AG04449 (cell line): ENCODE data around the gene C5orf58.

Source experiments
- CTCF ChIA-PET: fragments of 350-600 bp; formaldehyde crosslinking; extraction: SDS; loops from one replicate; lab custom pipeline; 2021; ENCODE audit warnings: antibody characterized with exemption; lab: Yijun Ruan, JAX
- POLR2A ChIA-PET: fragments of 400-600, 350-600 bp; formaldehyde crosslinking; extraction: SDS; loops from one replicate; lab custom pipeline; 2020; ENCODE audit warnings: antibody characterized with exemption, inconsistent platforms; lab: Yijun Ruan, JAX
- DNase-seq: peaks from one replicate; pipeline ENCODE4 v3.0.0-alpha.2; 2010; ENCODE audit warnings: low read depth, low spot score
- H3K4me3 ChIP-seq: 2 replicates; pipeline ENCODE4 v1.5.1; 2011; ENCODE audit warnings: low read depth, mild to moderate bottlenecking, control low read depth, low read length
- CTCF ChIP-seq: IDR thresholded peaks from one replicate; pipeline ENCODE4 v1.5.1; 2011; ENCODE audit warnings: mild to moderate bottlenecking, moderate library complexity, low read length, control low read depth, inconsistent platforms; ENCODE audit not compliant: insufficient read depth; ENCODE audit errors: missing control alignments

Gene C5orf58

GRCh38 chr5:170270293-170271069, 37.7 kb downstream of the C5orf58 start:
- CTCF ChIA-PET, result interaction anchor here (0.6 to 1.0 kb wide), 2 partner anchors 12 to 61 kb away, joined by 3 to 4 read pairs; no protein-coding TSS in a partner anchor
- POLR2A ChIA-PET, result no interaction called here
- TF ChIP-seq CTCF, result no peak
- DNase-seq, result no peak
- H3K4me3 ChIP-seq, result no peak overlapping the region

- CTCF ChIA-PET, result no interaction called here
- no peak for DNase-seq
- no peak overlapping the region for H3K4me3 ChIP-seq
- POLR2A ChIA-PET, result no interaction called here
- no peak for TF ChIP-seq CTCF
Observed at GRCh38 chr5:170273968-170274710, 41.4 kb downstream of the C5orf58 start.

GRCh38 chr5:170275376-170275994, 42.7 kb downstream of the C5orf58 start:
- no peak for DNase-seq
- POLR2A ChIA-PET, result no interaction called here
- CTCF ChIA-PET, result no interaction called here
- TF ChIP-seq CTCF, result no peak
- no peak overlapping the region for H3K4me3 ChIP-seq

GRCh38 chr5:170276140-170276539, 43.4 kb downstream of the C5orf58 start:
- ChIA-PET CTCF (no interaction called here), POLR2A (no interaction called here)

GRCh38 chr5:170277867-170278281, 45.1 kb downstream of the C5orf58 start:
- no peak overlapping the region for H3K4me3 ChIP-seq
- no peak for DNase-seq
- CTCF ChIA-PET, result interaction anchor here (2.1 kb wide), 1 partner anchor 10 kb away, joined by 11 read pairs; no protein-coding TSS in a partner anchor

More at GRCh38 chr5:170276140-170276539, 43.4 kb downstream of the C5orf58 start:
- DNase-seq, result no peak
- TF ChIP-seq CTCF, result no peak
- no peak overlapping the region for H3K4me3 ChIP-seq

More at GRCh38 chr5:170277867-170278281, 45.1 kb downstream of the C5orf58 start:
- POLR2A ChIA-PET, result no interaction called here
- TF ChIP-seq CTCF, result no peak
